SK-N-SH treated with all-trans-retinoic acid at 6 μM for 48 hours (cell line): ENCODE results near the gene ACLY.
"Not testable (repeated sequence)": the region's sequence is repeated elsewhere in the genome, so short reads cannot be mapped to it uniquely, and the experiment has no call there.

Source experiments
- ATAC-seq: fragments of 200-7000 bp; cut with Tn5 transposase; 3 replicates; pipeline ENCODE4 v1.9.1; 2020; ENCODE audit warnings: mild to moderate bottlenecking, moderate library complexity
- ARNTL ChIP-seq: fragments of 450-650 bp; formaldehyde crosslinking; IDR thresholded peaks from 2 replicates; pipeline ENCODE4 v1.5.0; 2020; ENCODE audit warnings: low read depth, mild to moderate bottlenecking, moderate library complexity, borderline replicate concordance
- BACH2 ChIP-seq: fragments of 250-450 bp; sonication (Bioruptor Pico); IDR thresholded peaks from 2 replicates; pipeline ENCODE4 v1.9.0; 2021; ENCODE audit warnings: mild to moderate bottlenecking, borderline replicate concordance
- CREB5 ChIP-seq: fragments of 250-450 bp; sonication (Bioruptor Pico); IDR thresholded peaks from 2 replicates; pipeline ENCODE4 v1.5.1; 2020; ENCODE audit warnings: low read depth, mild to moderate bottlenecking, moderate library complexity
- CSDC2 ChIP-seq: fragments of 250-450 bp; sonication (Bioruptor Pico); IDR thresholded peaks from 2 replicates; pipeline ENCODE4 v1.5.0; 2020; ENCODE audit warnings: mild to moderate bottlenecking, moderate library complexity
- CSRNP3 ChIP-seq: fragments of 250-450 bp; sonication (Bioruptor Pico); IDR thresholded peaks from 2 replicates; pipeline ENCODE4 v1.5.1; 2021; ENCODE audit warnings: mild to moderate bottlenecking, moderate library complexity
- ESRRG ChIP-seq: fragments of 250-450 bp; sonication (Bioruptor Pico); IDR thresholded peaks from 2 replicates; pipeline ENCODE4 v1.6.1; 2021; ENCODE audit warnings: mild to moderate bottlenecking
- GLIS3 ChIP-seq: fragments of 250-450 bp; sonication (Bioruptor Pico); IDR thresholded peaks from 2 replicates; pipeline ENCODE4 v1.5.0; 2020; ENCODE audit warnings: mild to moderate bottlenecking, moderate library complexity
- ISL1 ChIP-seq: fragments of 250-450 bp; sonication (Bioruptor Pico); IDR thresholded peaks from 2 replicates; pipeline ENCODE4 v2.1.2; 2022; ENCODE audit warnings: mild to moderate bottlenecking, moderate library complexity
- OSR1 ChIP-seq: fragments of 250-450 bp; sonication (Bioruptor Pico); IDR thresholded peaks from 2 replicates; pipeline ENCODE4 v1.8.0; 2022; ENCODE audit warnings: moderate library complexity, mild to moderate bottlenecking, inconsistent platforms
- POU6F1 ChIP-seq: fragments of 250-450 bp; sonication (Bioruptor Pico); IDR thresholded peaks from 2 replicates; pipeline ENCODE4 v1.8.0; 2021; ENCODE audit warnings: low read depth, mild to moderate bottlenecking, moderate library complexity, borderline replicate concordance
- PPARA ChIP-seq: fragments of 250-450 bp; sonication (Bioruptor Pico); IDR thresholded peaks from 2 replicates; pipeline ENCODE4 v1.5.0; 2020; ENCODE audit warnings: mild to moderate bottlenecking, borderline replicate concordance
- RARB ChIP-seq: fragments of 250-450 bp; sonication (Bioruptor Pico); IDR thresholded peaks from 2 replicates; pipeline ENCODE4 v1.8.0; 2021; ENCODE audit warnings: mild to moderate bottlenecking, moderate library complexity
- SNAI2 ChIP-seq: fragments of 250-450 bp; sonication (Bioruptor Pico); IDR thresholded peaks from 2 replicates; pipeline ENCODE4 v1.5.0; 2020; ENCODE audit warnings: mild to moderate bottlenecking, moderate library complexity
- TCF4 ChIP-seq: fragments of 250-450 bp; sonication (Bioruptor Pico); IDR thresholded peaks from 2 replicates; pipeline ENCODE4 v1.8.0; 2021; ENCODE audit warnings: mild to moderate bottlenecking, moderate library complexity, borderline replicate concordance
- TOX ChIP-seq: fragments of 250-450 bp; sonication (Bioruptor Pico); IDR thresholded peaks from 2 replicates; pipeline ENCODE4 v1.8.0; 2021; ENCODE audit warnings: mild to moderate bottlenecking, moderate library complexity, borderline replicate concordance
- ZC3H10 ChIP-seq: fragments of 250-450 bp; sonication (Bioruptor Pico); IDR thresholded peaks from 2 replicates; pipeline ENCODE4 v1.5.1; 2021; ENCODE audit warnings: mild to moderate bottlenecking, moderate library complexity
- ZFP3 ChIP-seq: fragments of 250-450 bp; sonication (Bioruptor Pico); IDR thresholded peaks from 2 replicates; pipeline ENCODE4 v1.5.0; 2020; ENCODE audit warnings: mild to moderate bottlenecking, moderate library complexity
- ZFP30 ChIP-seq: fragments of 450-650 bp; formaldehyde crosslinking; IDR thresholded peaks from 2 replicates; pipeline ENCODE4 v1.5.0; 2022; ENCODE audit warnings: mild to moderate bottlenecking, moderate library complexity
- ZNF565 ChIP-seq: fragments of 450-650 bp; formaldehyde crosslinking; conservative IDR thresholded peaks from 2 replicates; pipeline ENCODE4 v1.5.0; 2020; ENCODE audit warnings: low read depth, mild to moderate bottlenecking, moderate library complexity
- ZNF8 ChIP-seq: fragments of 450-650 bp; formaldehyde crosslinking; IDR thresholded peaks from 2 replicates; pipeline ENCODE4 v1.5.0; 2020; ENCODE audit warnings: mild to moderate bottlenecking, moderate library complexity
- TF ChIP-seq, protein P1 (sequence below): fragments of 250-450 bp; sonication (Bioruptor Pico); IDR thresholded peaks from 2 replicates; pipeline ENCODE4 v1.8.0; 2020; ENCODE audit warnings: mild to moderate bottlenecking, moderate library complexity, borderline replicate concordance
- TF ChIP-seq, protein P2 (sequence below): fragments of 250-450 bp; sonication (Bioruptor Pico); IDR thresholded peaks from 2 replicates; pipeline ENCODE4 v1.5.0; 2020; ENCODE audit warnings: mild to moderate bottlenecking, moderate library complexity

Gene ACLY

DNA sequence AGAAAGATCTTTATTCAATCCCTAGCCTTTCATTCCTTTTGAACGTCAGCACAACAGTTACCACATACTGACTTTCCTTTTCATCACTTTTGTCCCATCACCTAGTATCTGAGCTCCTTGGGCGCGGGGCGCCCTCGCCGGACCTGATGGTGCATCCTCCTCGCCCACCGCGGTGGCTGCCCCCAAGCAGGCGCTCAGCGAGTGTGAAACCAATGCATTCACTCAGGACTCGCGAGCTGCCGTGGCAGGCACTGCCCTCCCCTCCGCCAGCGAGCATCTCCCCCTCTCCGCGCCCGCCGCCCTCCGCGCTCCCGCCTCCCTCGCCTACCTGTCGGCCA lies 54.3 kb downstream of the ACLY start (continued):
- no peak for TF ChIP-seq ZC3H10
- no peak for TF ChIP-seq OSR1
- no peak for TF ChIP-seq CSDC2 (CRISPR knock-in tag)
- TF ChIP-seq CREB5 (CRISPR knock-in tag), result no peak
- TF ChIP-seq, protein P1, sequence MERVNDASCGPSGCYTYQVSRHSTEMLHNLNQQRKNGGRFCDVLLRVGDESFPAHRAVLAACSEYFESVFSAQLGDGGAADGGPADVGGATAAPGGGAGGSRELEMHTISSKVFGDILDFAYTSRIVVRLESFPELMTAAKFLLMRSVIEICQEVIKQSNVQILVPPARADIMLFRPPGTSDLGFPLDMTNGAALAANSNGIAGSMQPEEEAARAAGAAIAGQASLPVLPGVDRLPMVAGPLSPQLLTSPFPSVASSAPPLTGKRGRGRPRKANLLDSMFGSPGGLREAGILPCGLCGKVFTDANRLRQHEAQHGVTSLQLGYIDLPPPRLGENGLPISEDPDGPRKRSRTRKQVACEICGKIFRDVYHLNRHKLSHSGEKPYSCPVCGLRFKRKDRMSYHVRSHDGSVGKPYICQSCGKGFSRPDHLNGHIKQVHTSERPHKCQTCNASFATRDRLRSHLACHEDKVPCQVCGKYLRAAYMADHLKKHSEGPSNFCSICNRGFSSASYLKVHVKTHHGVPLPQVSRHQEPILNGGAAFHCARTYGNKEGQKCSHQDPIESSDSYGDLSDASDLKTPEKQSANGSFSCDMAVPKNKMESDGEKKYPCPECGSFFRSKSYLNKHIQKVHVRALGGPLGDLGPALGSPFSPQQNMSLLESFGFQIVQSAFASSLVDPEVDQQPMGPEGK (CRISPR knock-in tag), result no peak
- no peak for TF ChIP-seq CSRNP3
- TF ChIP-seq, all 23 proteins: peak for 0

DNA sequence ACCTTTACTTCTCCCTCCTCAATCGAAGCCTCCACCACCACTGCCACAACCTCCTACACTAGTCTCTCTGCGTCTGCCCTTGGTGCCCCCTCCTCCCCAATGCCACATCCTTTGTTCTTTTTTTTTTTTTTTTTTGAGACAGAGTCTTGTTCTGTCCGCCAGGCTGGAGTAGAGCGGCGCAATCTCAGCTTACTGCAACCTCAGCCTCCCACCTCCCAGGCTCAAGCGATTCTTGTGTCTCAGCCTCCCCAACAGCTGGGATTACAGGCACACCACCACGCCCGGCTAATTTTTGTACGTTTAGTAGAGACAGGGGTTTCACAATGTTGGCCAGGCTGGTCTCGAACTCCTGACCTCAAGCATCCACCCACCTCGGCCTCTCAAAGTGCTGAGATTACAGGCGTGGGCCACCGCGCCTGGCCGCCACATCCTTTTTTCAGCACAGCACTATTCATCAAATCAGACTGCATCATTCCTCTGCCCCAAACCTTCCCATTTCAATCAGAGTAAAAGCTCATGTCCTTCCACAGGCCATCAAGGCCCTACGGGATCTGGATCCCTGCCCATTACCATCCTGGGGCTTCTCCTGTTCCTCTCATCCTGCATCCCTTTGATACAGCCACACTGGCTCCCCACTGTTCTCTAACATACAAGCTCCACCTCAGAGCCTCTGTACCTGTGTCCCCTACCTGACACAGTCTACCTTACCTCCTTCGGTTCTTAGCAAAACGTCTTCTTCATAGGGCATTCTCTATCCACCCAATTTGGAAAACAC lies 55.5 kb downstream of the ACLY start:
- no peak for TF ChIP-seq TCF4 (CRISPR knock-in tag)
- TF ChIP-seq, all 23 proteins: peak for 0
- ATAC-seq, result no peak

DNA sequence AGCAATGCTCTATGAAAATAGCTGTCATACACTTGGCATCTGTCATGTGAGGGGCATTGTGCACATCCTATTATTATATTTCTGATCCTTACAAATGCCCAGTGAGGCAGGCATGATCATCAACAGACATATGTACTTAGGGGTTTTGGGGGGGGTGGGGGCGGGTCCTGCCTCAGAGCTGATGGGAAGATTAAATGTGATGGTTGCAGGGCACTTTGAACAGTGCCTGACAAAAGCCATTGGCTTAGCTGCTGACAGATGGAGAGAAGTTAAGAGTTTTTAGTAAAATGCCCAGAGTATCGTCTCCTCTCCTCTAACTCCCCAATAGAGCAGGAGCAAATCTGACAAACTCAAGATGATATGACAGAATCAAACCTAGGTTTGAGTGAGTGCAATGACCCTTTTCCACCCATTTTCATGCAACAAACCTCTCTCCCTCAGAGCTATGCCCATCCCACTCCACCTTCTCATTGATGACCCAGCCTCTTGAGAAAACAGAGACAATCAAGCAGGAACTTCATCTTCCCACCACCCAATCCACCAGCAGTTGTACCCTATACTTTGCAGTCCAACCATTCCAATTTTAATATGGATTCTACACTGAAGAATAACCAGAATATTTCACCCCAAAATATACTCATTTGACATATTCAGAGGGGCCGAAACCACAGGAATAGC lies 58.4 kb downstream of the ACLY start:
- TF ChIP-seq TOX (CRISPR knock-in tag) (no peak), GLIS3 (CRISPR knock-in tag) (no peak), ESRRG (CRISPR knock-in tag) (no peak), ZNF565 (CRISPR knock-in tag) (no peak), BACH2 (CRISPR knock-in tag) (no peak), ISL1 (CRISPR knock-in tag) (no peak), ZNF8 (CRISPR knock-in tag) (no peak), ZFP30 (CRISPR knock-in tag) (no peak), POU6F1 (CRISPR knock-in tag) (no peak), TCF4 (CRISPR knock-in tag) (no peak), ARNTL (CRISPR knock-in tag) (no peak), SNAI2 (CRISPR knock-in tag) (no peak), ZC3H10 (no peak), CREB5 (CRISPR knock-in tag) (no peak), ZFP3 (no peak), CSRNP3 (no peak), RARB (CRISPR knock-in tag) (no peak), PPARA (no peak)
- TF ChIP-seq, protein P2, sequence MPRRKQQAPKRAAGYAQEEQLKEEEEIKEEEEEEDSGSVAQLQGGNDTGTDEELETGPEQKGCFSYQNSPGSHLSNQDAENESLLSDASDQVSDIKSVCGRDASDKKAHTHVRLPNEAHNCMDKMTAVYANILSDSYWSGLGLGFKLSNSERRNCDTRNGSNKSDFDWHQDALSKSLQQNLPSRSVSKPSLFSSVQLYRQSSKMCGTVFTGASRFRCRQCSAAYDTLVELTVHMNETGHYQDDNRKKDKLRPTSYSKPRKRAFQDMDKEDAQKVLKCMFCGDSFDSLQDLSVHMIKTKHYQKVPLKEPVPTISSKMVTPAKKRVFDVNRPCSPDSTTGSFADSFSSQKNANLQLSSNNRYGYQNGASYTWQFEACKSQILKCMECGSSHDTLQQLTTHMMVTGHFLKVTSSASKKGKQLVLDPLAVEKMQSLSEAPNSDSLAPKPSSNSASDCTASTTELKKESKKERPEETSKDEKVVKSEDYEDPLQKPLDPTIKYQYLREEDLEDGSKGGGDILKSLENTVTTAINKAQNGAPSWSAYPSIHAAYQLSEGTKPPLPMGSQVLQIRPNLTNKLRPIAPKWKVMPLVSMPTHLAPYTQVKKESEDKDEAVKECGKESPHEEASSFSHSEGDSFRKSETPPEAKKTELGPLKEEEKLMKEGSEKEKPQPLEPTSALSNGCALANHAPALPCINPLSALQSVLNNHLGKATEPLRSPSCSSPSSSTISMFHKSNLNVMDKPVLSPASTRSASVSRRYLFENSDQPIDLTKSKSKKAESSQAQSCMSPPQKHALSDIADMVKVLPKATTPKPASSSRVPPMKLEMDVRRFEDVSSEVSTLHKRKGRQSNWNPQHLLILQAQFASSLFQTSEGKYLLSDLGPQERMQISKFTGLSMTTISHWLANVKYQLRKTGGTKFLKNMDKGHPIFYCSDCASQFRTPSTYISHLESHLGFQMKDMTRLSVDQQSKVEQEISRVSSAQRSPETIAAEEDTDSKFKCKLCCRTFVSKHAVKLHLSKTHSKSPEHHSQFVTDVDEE, result no peak
- no peak for ATAC-seq

DNA sequence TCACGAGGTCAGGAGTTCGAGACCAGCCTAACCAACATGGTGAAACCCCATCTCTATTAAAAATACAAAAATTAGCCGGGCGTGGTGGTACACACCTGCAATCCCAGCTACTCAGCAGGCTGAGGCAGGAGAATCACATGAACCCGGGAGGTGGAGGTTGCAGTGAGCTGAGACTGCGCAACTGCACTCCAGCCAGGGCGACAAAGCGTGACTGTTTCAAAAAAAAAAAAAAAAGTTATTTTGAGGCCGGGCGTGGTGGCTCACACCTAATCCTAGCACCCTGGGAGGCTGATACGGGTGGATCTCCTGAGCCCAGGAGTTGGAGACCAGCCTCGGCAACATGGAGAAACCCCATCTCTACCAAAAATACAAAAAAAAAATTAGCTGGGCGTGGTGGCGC lies 67.4 kb downstream of the ACLY start:
- ATAC-seq, result not testable (repeated sequence)
